Sigmoid colon (tissue), 7 donors: ENCODE measurements around the gene ZNF839. TPM values are rescaled to one million over a fixed set of nuclear protein-coding genes. Genes with fewer than 3 reads are reported as not detected.
A peak's percentile ranks its signal among the peaks of the same experiment; 100 is the strongest.

Source experiments
- DNase-seq: peaks from one replicate; pipeline ENCODE4 v3.0.0-alpha.2; 2019
- H3K27ac ChIP-seq, 4 donors: fragments of 200-600 bp; sonication (generic); one replicate each; pipeline ENCODE4 v1.5.1; 2016 to 2019; ENCODE audit warnings: mild to moderate bottlenecking in 1 of 4
- H3K27me3 ChIP-seq, 3 donors: fragments of 200-600 bp; sonication (generic); one replicate each; pipeline ENCODE4 v1.5.1; 2019; ENCODE audit warnings: mild to moderate bottlenecking in 1 of 3
- H3K36me3 ChIP-seq, 4 donors: fragments of 200-600 bp; sonication (generic); one replicate each; pipeline ENCODE4 v1.5.1; 2016 to 2019
- H3K4me1 ChIP-seq, 4 donors: fragments of 200-600 bp; sonication (generic); one replicate each; pipeline ENCODE4 v1.5.1; 2017 to 2019
- H3K4me3 ChIP-seq, 4 donors: fragments of 200-600 bp; sonication (generic); one replicate each; pipeline ENCODE4 v1.5.1; 2017 to 2019; ENCODE audit warnings: mild to moderate bottlenecking in 2 of 4, moderate library complexity in 1 of 4
- H3K9me3 ChIP-seq, 4 donors: fragments of 200-600 bp in 3 of 4; sonication (generic) in 3 of 4; one replicate each; pipeline versions ENCODE4 v1.5.1 to v1.6.1; 2013 to 2019
- CTCF ChIP-seq, 4 experiments: fragments of 450-650 bp in 3 of 4; fragments of 200-600 bp in 1 of 4; IDR thresholded peaks; one replicate each; pipeline ENCODE4 v1.5.1; 2016 to 2019; ENCODE audit warnings: antibody characterized with exemption in 4 of 4, mild to moderate bottlenecking in 3 of 4, moderate library complexity in 2 of 4
- EP300 ChIP-seq, 4 donors: sonication (generic); formaldehyde crosslinking; IDR thresholded peaks; one replicate each; pipeline ENCODE4 v1.6.1; 2017; ENCODE audit warnings: antibody characterized with exemption in 4 of 4
- POLR2A ChIP-seq, 2 donors: fragments of 450-650 bp; IDR thresholded peaks; one replicate each; pipeline ENCODE4 v1.6.1; 2016; ENCODE audit warnings: antibody characterized with exemption in 2 of 2, mild to moderate bottlenecking in 2 of 2, moderate library complexity in 2 of 2
- POLR2AphosphoS5 ChIP-seq, 4 donors: sonication (generic); formaldehyde crosslinking; IDR thresholded peaks; one replicate each; pipeline ENCODE4 v1.6.1; 2017; ENCODE audit warnings: antibody characterized with exemption in 4 of 4
- WGBS, 2 donors: extraction: QIAGEN DNeasy Blood & Tissue Kit; methylation state at CpG; one replicate each; pipeline ENCODE4 v1.1.7; 2013; 5-methylcytosine and 5-hydroxymethylcytosine counted together
- intact Hi-C: fragments of 100-400 bp; cut with DNase I; formaldehyde crosslinking; loops from one replicate; pipeline ENCODE4 v1.15.1; 2023
- polyA plus RNA-seq, 3 donors: library from polyadenylated mRNA; stranded (reverse); fragments of 200-250 nt; gene quantifications; one replicate each; pipeline ENCODE4 v1.2.3, GENCODE V29; 2013
- total RNA-seq, 4 donors: library from RNA; depleted of rRNA; stranded (reverse); fragments of >200 nt; gene quantifications; one replicate each; pipeline ENCODE4 v1.1.0, GENCODE V29; 2016
- donor health status: healthy with polysubstance abuse.
- donor health status: Bipolar disorder and iron deficiency.
- donor health status: healthy.

Gene ZNF839
- total and polyA plus RNA-seq, 7 donors: 4.6 to 12.2 (median 7.9) TPM

GRCh38 chr14:102320033-102320660, 601 bp downstream of the ZNF839 start:
- TF ChIP-seq EP300 (IDR thresholded peaks at IDR 0.05) (no peak), CTCF (IDR thresholded peaks at IDR 0.05) (peak in 1 of 4 experiments; percentile 16), POLR2A (IDR thresholded peaks at IDR 0.05) (no peak), POLR2AphosphoS5 (IDR thresholded peaks at IDR 0.05) (no peak)
- Histone ChIP-seq H3K27me3 (no peaks in the 10 kb centered on the region), H3K27ac (peak overlapping the region; percentile 95 to 97 (median 96)), H3K4me3 (peak overlapping the region; percentile 60 to 86 (median 82)), H3K9me3 (no peaks in the 10 kb centered on the region), H3K36me3 (no peaks in the 10 kb centered on the region), H3K4me1 (peaks cover 0 to 41% (median 33%) of the 10 kb centered on the region in 4 donors)
- 4 to 6% methylated on average over 30 of the region's 30 CpGs for WGBS, 2 donors
- DNase-seq: peak; percentile 84
- intact Hi-C loops: loop anchor here (5.0 kb wide), 1 partner anchor 192 kb away; no protein-coding TSS in a partner anchor

- WGBS, 2 donors: 92 to 93% methylated on average over 17 of the region's 17 CpGs
- Histone ChIP-seq H3K27ac (peak overlapping the region; percentile 95 to 97 (median 96)), H3K9me3 (no peaks in the 10 kb centered on the region), H3K4me1 (peaks cover 0 to 39% (median 31%) of the 10 kb centered on the region in 4 donors), H3K36me3 (peaks cover 0 to 4% (median under 1%) of the 10 kb centered on the region in 4 donors), H3K27me3 (no peaks in the 10 kb centered on the region), H3K4me3 (peak overlapping the region; percentile 60 to 86 (median 82))
- TF ChIP-seq EP300 (IDR thresholded peaks at IDR 0.05) (no peak), POLR2A (IDR thresholded peaks at IDR 0.05) (no peak), CTCF (IDR thresholded peaks at IDR 0.05) (no peak), POLR2AphosphoS5 (IDR thresholded peaks at IDR 0.05) (no peak)
- peak; percentile 46 for DNase-seq
- intact Hi-C loops: loop anchor here (5.0 kb wide), 1 partner anchor 191 kb away; no protein-coding TSS in a partner anchor
Measured at GRCh38 chr14:102320671-102321455, 1.3 kb downstream of the ZNF839 start.

GRCh38 chr14:102321456-102322422, 2.2 kb downstream of the ZNF839 start:
- H3K36me3 ChIP-seq: peaks cover 0 to 13% (median 3%) of the 10 kb centered on the region in 4 donors
- H3K9me3 ChIP-seq: no peaks in the 10 kb centered on the region
- peaks cover 0 to 30% (median 22%) of the 10 kb centered on the region in 4 donors for H3K4me1 ChIP-seq
- TF ChIP-seq CTCF (IDR thresholded peaks at IDR 0.05) (no peak), EP300 (IDR thresholded peaks at IDR 0.05) (no peak), POLR2A (IDR thresholded peaks at IDR 0.05) (no peak), POLR2AphosphoS5 (IDR thresholded peaks at IDR 0.05) (no peak)
- 70 to 86% methylated on average over 12 of the region's 12 CpGs for WGBS, 2 donors
- intact Hi-C loops: loop anchor here (5.0 kb wide), 1 partner anchor 191 kb away; no protein-coding TSS in a partner anchor
- no peaks in the 10 kb centered on the region for H3K27me3 ChIP-seq
- H3K27ac ChIP-seq: no peak overlapping the region
- H3K4me3 ChIP-seq: no peak overlapping the region
- no peak for DNase-seq

DNA sequence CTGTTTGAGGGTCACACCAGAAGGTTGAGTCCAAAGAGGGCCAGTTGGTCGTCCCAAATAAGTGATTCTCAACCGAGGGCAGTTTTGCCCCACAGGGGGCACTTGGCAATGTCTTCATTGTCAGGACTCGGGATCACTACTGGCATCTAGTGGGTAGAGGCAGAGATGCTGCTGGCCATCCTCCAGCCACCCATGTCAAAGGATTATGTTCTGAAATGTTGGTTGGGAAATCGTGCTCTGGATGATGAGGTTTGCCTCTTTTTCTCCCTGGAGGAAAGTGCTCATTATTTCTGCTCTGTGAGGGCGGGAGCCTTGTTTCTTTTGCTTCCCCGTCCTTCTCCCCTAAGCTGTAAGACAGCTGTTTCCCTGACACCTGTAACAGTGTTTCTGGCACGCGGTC, 3.6 kb downstream of the ZNF839 start:
- H3K27ac ChIP-seq: peak overlapping the region in 3 of 4 donors; percentile 15 to 66 (median 49)
- intact Hi-C loops: loop anchor here (5.0 kb wide), 1 partner anchor 189 kb away; no protein-coding TSS in a partner anchor
- H3K4me1 ChIP-seq: peaks cover 0 to 22% (median 17%) of the 10 kb centered on the region in 4 donors
- H3K36me3 ChIP-seq: peaks cover 0 to 15% (median 3%) of the 10 kb centered on the region in 4 donors
- H3K9me3 ChIP-seq: no peaks in the 10 kb centered on the region
- peak in 2 of 4 experiments; percentile 11 to 35 for TF ChIP-seq CTCF (IDR thresholded peaks at IDR 0.05)
- no peak for TF ChIP-seq POLR2AphosphoS5 (IDR thresholded peaks at IDR 0.05)
- TF ChIP-seq POLR2A (IDR thresholded peaks at IDR 0.05): no peak
- no peak overlapping the region for H3K4me3 ChIP-seq
- WGBS, 2 donors: 20 to 37% methylated on average over 8 of the region's 8 CpGs
- DNase-seq: peak; percentile 81
- H3K27me3 ChIP-seq: no peaks in the 10 kb centered on the region
